GM23248 (cell line): ENCODE results near the gene PRR36.

Source experiments
- EZH2 ChIP-seq: fragments of 200-600 bp; sonication (generic); IDR thresholded peaks from 2 replicates; pipeline ENCODE4 v1.6.1; 2018; ENCODE audit warnings: antibody characterized with exemption, mild to moderate bottlenecking; ENCODE audit not compliant: insufficient read depth, poor library complexity, severe bottlenecking
- EZH2phosphoT487 ChIP-seq: fragments of 200-600 bp; sonication (generic); IDR thresholded peaks from 2 replicates; pipeline ENCODE4 v1.6.1; 2018; ENCODE audit warnings: antibody characterized with exemption, moderate library complexity, mild to moderate bottlenecking, low read depth; ENCODE audit not compliant: insufficient read depth

GRCh38 chr19:7910321-7911161, 36.4 kb upstream of the PRR36 start:
- TF ChIP-seq EZH2 (no peak), EZH2phosphoT487 (no peak)
